Liver (tissue), 9 donors: ENCODE measurements around the gene LGALSL. TPM values are rescaled to one million over a fixed set of nuclear protein-coding genes. Genes with fewer than 3 reads are reported as not detected.

Experiments
- DNase-seq: peaks from one replicate; pipeline ENCODE4 v3.0.0-alpha.2; 2017; ENCODE audit warnings: low spot score
- H3K27ac ChIP-seq, 2 donors: one replicate each; pipeline ENCODE4 v1.7.0; 2013; ENCODE audit warnings: inconsistent platforms in 2 of 2, low read length in 2 of 2, control low read depth in 1 of 2, low read depth in 1 of 2, mild to moderate bottlenecking in 1 of 2
- H3K27me3 ChIP-seq, 4 donors: one replicate each; pipeline versions ENCODE4 v1.6.1 to v1.7.0; 2013; ENCODE audit warnings: low read length in 3 of 4, inconsistent platforms in 1 of 4, mild to moderate bottlenecking in 1 of 4, moderate library complexity in 1 of 4; ENCODE audit not compliant: control insufficient read depth in 4 of 4, insufficient read depth in 4 of 4
- H3K36me3 ChIP-seq, 4 donors: one replicate each; pipeline versions ENCODE4 v1.6.1 to v1.7.0; 2013; ENCODE audit warnings: low read length in 3 of 4, mild to moderate bottlenecking in 3 of 4, low read depth in 1 of 4, moderate library complexity in 1 of 4; ENCODE audit not compliant: control insufficient read depth in 4 of 4, insufficient read depth in 3 of 4
- H3K4me1 ChIP-seq, 4 donors: one replicate each; pipeline versions ENCODE4 v1.6.1 to v1.7.0; 2013; ENCODE audit warnings: low read length in 3 of 4, mild to moderate bottlenecking in 3 of 4, moderate library complexity in 1 of 4; ENCODE audit not compliant: control insufficient read depth in 4 of 4, insufficient read depth in 4 of 4
- H3K4me3 ChIP-seq, 3 donors: one replicate each; pipeline versions ENCODE4 v1.6.1 to v1.7.0; 2013; ENCODE audit warnings: low read length in 3 of 3, control low read depth in 1 of 3, low read depth in 1 of 3, mild to moderate bottlenecking in 1 of 3
- H3K9ac ChIP-seq, 2 donors: one replicate each; pipeline ENCODE4 v1.7.0; 2013; ENCODE audit warnings: low read length in 2 of 2, mild to moderate bottlenecking in 2 of 2, moderate library complexity in 2 of 2, control low read depth in 1 of 2, low read depth in 1 of 2
- H3K9me3 ChIP-seq, 4 donors: one replicate each; pipeline versions ENCODE4 v1.6.1 to v1.7.0; 2013; ENCODE audit warnings: low read length in 3 of 4; ENCODE audit not compliant: control insufficient read depth in 4 of 4
- ATF3 ChIP-seq: IDR thresholded peaks from 2 replicates; pipeline ENCODE4 v1.6.1; 2016; ENCODE audit warnings: antibody characterized with exemption
- CTCF ChIP-seq: fragments of 150-350 bp; IDR thresholded peaks from 2 replicates; pipeline ENCODE4 v1.5.1; 2017; ENCODE audit warnings: improper control_type of control experiment, low read depth, low read length; ENCODE audit not compliant: missing input control
- EGR1 ChIP-seq, 2 donors: IDR thresholded peaks; 2 replicates each; pipeline ENCODE4 v1.6.1; 2016 to 2018; ENCODE audit warnings: antibody characterized with exemption in 2 of 2, low read depth in 2 of 2
- FOXA1 ChIP-seq: IDR thresholded peaks from 2 replicates; pipeline ENCODE4 v1.6.1; 2016; ENCODE audit warnings: antibody characterized with exemption
- FOXA2 ChIP-seq: IDR thresholded peaks from 2 replicates; pipeline ENCODE4 v1.6.1; 2016; ENCODE audit warnings: antibody characterized with exemption
- GABPA ChIP-seq, 2 donors: IDR thresholded peaks in 1 of 2; conservative IDR thresholded peaks in 1 of 2; 2 replicates each; pipeline ENCODE4 v1.6.1; 2016; ENCODE audit warnings: antibody characterized with exemption in 2 of 2, mild to moderate bottlenecking in 1 of 2, moderate library complexity in 1 of 2
- HNF4A ChIP-seq, 2 donors: conservative IDR thresholded peaks; 2 replicates each; pipeline ENCODE4 v1.6.1; 2016; ENCODE audit warnings: antibody characterized with exemption in 2 of 2, mild to moderate bottlenecking in 2 of 2
- HNF4G ChIP-seq: IDR thresholded peaks from 2 replicates; pipeline ENCODE4 v1.6.1; 2016; ENCODE audit warnings: antibody characterized with exemption
- RAD21 ChIP-seq, 2 donors: IDR thresholded peaks; 2 replicates each; pipeline ENCODE4 v1.6.1; 2016; ENCODE audit warnings: antibody characterized with exemption in 2 of 2, mild to moderate bottlenecking in 2 of 2
- REST ChIP-seq: IDR thresholded peaks from 2 replicates; pipeline ENCODE4 v1.6.1; 2016; ENCODE audit warnings: antibody characterized with exemption, mild to moderate bottlenecking
- RXRA ChIP-seq, 2 donors: IDR thresholded peaks; 2 replicates each; pipeline ENCODE4 v1.6.1; 2017 to 2018; ENCODE audit warnings: antibody characterized with exemption in 2 of 2, mild to moderate bottlenecking in 1 of 2
- SP1 ChIP-seq: IDR thresholded peaks from 2 replicates; pipeline ENCODE4 v1.6.1; 2018; ENCODE audit warnings: antibody characterized with exemption, mild to moderate bottlenecking
- TAF1 ChIP-seq: conservative IDR thresholded peaks from 2 replicates; pipeline ENCODE4 v1.6.1; 2016; ENCODE audit warnings: antibody characterized with exemption, mild to moderate bottlenecking
- YY1 ChIP-seq: IDR thresholded peaks from 2 replicates; pipeline ENCODE4 v1.6.1; 2016; ENCODE audit warnings: antibody characterized with exemption, mild to moderate bottlenecking
- ZBTB33 ChIP-seq: IDR thresholded peaks from 2 replicates; pipeline ENCODE4 v1.6.1; 2016; ENCODE audit warnings: antibody characterized with exemption
- WGBS: extraction: QIAGEN DNeasy Blood & Tissue Kit; methylation state at CpG from one replicate; pipeline ENCODE4 v1.1.7; 2013; 5-methylcytosine and 5-hydroxymethylcytosine counted together
- polyA plus RNA-seq, 2 donors: library from polyadenylated mRNA; stranded (reverse) in 1 of 2; unstranded in 1 of 2; fragments of 200-250 nt in 1 of 2; fragments of >200 nt in 1 of 2; fragmentation: Nextera tagmentation in 1 of 2; extraction: Ambion mirVana in 1 of 2; gene quantifications; one replicate each; pipeline versions ENCODE4 v1.2.1 to v1.2.3, GENCODE V29; 2013 to 2015
- total RNA-seq, 2 donors: library from RNA; depleted of rRNA; stranded (reverse); fragments of >200 nt; gene quantifications; one replicate each; pipeline ENCODE4 v1.2.3, GENCODE V29; 2014
- donor health status: healthy.
- donor health status: healthy.
- donor health status: healthy.
- donor health status: healthy.
- donor health status: healthy.

LGALSL gene
- total and polyA plus RNA-seq, 4 donors, result 2.4 to 8.7 (median 3.8) TPM

- WGBS, result 87% methylated on average over 4 of the region's 4 CpGs
- no peaks in the 10 kb centered on the region for H3K27me3 ChIP-seq
- no peak for TF ChIP-seq TAF1
- TF ChIP-seq REST, result no peak
- TF ChIP-seq SP1, result no peak
- TF ChIP-seq RAD21 (IDR thresholded peaks at IDR 0.05), result no peak
- TF ChIP-seq YY1, result no peak
- TF ChIP-seq FOXA2, result no peak
Measured at GRCh38 chr2:64491426-64491825, 37.5 kb downstream of the LGALSL start.

GRCh38 chr2:64492272-64492671 is 38.3 kb downstream of the LGALSL start:
- H3K27ac ChIP-seq, result no peak overlapping the region
- no peak overlapping the region for H3K4me3 ChIP-seq
- no peaks in the 10 kb centered on the region for H3K36me3 ChIP-seq
- H3K9me3 ChIP-seq, result no peaks in the 10 kb centered on the region
- 91% methylated on average over 3 of the region's 3 CpGs for WGBS
- H3K9ac ChIP-seq, result no peak overlapping the region
- peaks cover 0 to 4% (median 1%) of the 10 kb centered on the region in 4 donors for H3K4me1 ChIP-seq
- no peak for DNase-seq
- TF ChIP-seq SP1 (no peak), ATF3 (no peak), RAD21 (IDR thresholded peaks at IDR 0.05) (no peak), GABPA (IDR thresholded peaks at IDR 0.05 in 1 of 2, conservative IDR thresholded peaks at IDR 0.05 in 1 of 2) (no peak)
- H3K27me3 ChIP-seq, result no peaks in the 10 kb centered on the region

More at GRCh38 chr2:64491426-64491825, 37.5 kb downstream of the LGALSL start:
- H3K27ac ChIP-seq, result no peak overlapping the region
- no peak overlapping the region for H3K9ac ChIP-seq
- no peak overlapping the region for H3K4me3 ChIP-seq
- H3K36me3 ChIP-seq, result no peaks in the 10 kb centered on the region
- no peaks in the 10 kb centered on the region for H3K9me3 ChIP-seq
- H3K4me1 ChIP-seq, result peaks cover 0 to 4% (median 1%) of the 10 kb centered on the region in 4 donors
- no peak for DNase-seq

GRCh38 chr2:64492821-64493220 is 38.9 kb downstream of the LGALSL start:
- Histone ChIP-seq H3K9me3 (no peaks in the 10 kb centered on the region), H3K9ac (no peak overlapping the region), H3K27ac (no peak overlapping the region), H3K27me3 (no peaks in the 10 kb centered on the region), H3K4me3 (no peak overlapping the region), H3K4me1 (peaks cover 0 to 4% (median 1%) of the 10 kb centered on the region in 4 donors), H3K36me3 (no peaks in the 10 kb centered on the region)
- WGBS, result 89% methylated on average over 3 of the region's 3 CpGs
- no peak for DNase-seq
- no peak for TF ChIP-seq GABPA (IDR thresholded peaks at IDR 0.05 in 1 of 2, conservative IDR thresholded peaks at IDR 0.05 in 1 of 2)
- no peak for TF ChIP-seq REST
- TF ChIP-seq ZBTB33, result no peak
- TF ChIP-seq HNF4A (conservative IDR thresholded peaks at IDR 0.05), result no peak
- TF ChIP-seq FOXA1, result no peak
- TF ChIP-seq FOXA2, result no peak
- no peak for TF ChIP-seq CTCF
- no peak for TF ChIP-seq RXRA (IDR thresholded peaks at IDR 0.05)
- TF ChIP-seq EGR1 (IDR thresholded peaks at IDR 0.05; ENCODE audit: low read depth in 2 of 2), result no peak
- TF ChIP-seq YY1, result no peak
- no peak for TF ChIP-seq HNF4G
- TF ChIP-seq RAD21 (IDR thresholded peaks at IDR 0.05), result no peak
